HG03064 (cell line): ENCODE results near the gene HTR1D.

Experiments used
- ATAC-seq: cut with Tn5 transposase; IDR thresholded peaks from one replicate; pipeline ENCODE4 v1.9.1; 2021; ENCODE audit warnings: low read depth; ENCODE audit not compliant: unreplicated experiment

HTR1D gene

DNA sequence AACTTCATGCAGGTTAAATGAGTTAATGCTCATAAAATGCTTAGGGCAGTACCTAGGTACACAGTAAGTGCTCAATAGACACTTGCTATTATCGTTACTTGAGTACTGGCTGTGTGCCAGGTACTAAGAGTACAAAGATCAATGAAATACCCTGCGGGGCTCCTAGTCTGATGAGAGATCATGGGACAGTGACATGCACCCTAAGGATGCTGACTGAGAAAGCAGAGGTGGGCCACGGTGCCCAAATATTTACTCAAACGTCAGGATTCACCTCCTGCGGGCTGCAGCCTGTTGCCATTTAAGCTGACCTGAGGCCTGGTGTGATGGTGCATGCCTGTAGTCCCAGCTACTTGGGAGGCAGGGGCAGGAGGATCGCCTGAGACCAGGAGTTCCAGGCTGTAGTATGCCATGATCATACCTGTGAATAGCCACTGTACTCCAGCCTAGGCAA is 28.8 kb downstream of the HTR1D start:
- no peak for ATAC-seq

GRCh38 chr1:23187637-23188036 is 29.7 kb downstream of the HTR1D start:
- no peak for ATAC-seq

DNA sequence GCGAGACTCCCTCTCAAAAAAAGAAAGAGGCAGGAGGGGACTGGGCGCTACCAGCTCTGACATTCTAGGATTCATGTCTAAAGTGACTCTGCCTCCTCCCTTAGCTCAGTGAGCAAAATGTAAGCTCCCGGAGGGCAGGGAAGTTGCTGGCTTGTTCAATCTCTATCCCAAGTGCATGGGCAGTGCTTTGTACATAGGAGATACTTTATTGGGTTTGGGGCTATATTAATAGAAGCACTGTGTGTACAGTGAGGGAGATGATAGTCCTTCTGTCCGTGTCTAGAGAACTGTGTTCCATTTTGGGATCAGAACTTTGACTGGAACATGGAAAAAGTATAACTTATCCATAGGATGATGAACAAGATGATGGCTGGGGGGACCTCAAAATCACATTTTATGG is 31.9 kb downstream of the HTR1D start:
- ATAC-seq: no peak

GRCh38 chr1:23184212-23184934 is 32.9 kb downstream of the HTR1D start:
- no peak for ATAC-seq

- ATAC-seq: no peak
These were observed 37.4 kb downstream of the HTR1D start for GRCh38 chr1:23179862-23180261.

GRCh38 chr1:23178950-23179349 is 38.4 kb downstream of the HTR1D start:
- ATAC-seq: no peak

DNA sequence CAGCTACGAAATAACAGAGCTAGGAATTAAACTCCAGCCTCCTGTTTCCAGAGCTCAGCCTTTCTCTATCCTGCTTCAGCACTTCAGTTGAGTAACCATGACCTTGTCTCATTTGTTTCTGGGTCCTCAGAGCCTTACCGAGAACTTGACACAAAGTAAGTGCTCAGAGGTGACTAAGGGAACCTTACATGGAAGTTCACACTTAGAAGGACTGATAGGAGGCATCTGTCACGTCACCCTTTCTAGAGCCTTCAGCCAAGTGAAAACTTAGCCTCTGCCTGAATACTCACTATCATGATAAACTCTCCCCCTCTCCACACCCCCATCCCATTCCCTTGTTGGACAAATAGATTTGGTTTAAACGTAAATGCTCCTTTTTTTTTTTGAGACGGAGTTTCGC is 38.9 kb downstream of the HTR1D start:
- ATAC-seq: no peak

- ATAC-seq: no peak
These were observed 39.6 kb downstream of the HTR1D start for GRCh38 chr1:23177438-23178380.

DNA sequence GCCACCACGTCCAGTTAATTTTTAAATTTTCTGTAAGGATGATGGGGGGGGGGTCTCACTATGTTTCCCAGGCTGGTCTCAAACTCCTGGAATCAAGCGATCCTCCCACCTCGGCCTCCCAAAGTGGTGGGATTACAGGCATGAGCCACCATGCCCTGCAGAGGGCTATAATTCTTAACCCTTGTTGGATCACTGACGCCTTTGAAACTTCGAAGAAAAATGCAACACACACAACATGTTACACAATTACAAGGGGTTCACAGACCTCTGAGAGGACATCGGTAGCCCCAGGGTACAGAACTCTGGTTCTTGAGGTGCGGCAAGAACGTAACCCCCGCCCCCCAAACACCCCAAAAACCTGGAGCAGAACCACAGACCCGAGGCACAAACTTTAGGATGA is 40.3 kb downstream of the HTR1D start:
- no peak for ATAC-seq

- ATAC-seq: no peak
These were observed 42.7 kb downstream of the HTR1D start for GRCh38 chr1:23174426-23175110.

DNA sequence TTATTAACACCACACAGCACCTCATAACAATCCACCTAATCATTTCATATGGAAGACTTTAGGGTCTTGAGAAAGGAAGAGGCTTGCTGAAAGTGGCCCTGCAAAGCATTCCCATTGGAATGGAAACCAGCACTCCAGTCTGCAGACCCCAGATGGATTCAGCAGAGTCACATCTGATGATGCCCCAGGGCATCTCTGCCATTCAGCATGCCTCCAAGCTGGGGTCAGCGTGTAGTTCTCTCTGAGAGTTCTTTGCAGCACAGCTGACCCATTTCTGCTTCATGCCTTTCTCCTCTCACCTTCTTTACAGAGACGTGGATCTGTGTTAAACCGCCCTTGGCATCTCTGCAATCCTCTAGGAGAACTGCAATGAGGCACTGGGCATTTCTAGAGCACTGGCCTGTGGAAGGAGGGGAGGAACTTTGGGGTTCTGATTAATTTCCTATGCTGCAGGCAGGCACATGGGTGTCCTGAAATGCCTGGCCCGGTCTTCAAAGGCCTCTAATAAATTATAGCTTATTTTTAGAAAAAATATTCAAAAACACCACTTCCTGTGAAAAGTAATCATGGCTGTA is 46.0 kb downstream of the HTR1D start:
- ATAC-seq: no peak

GRCh38 chr1:23169727-23170335 is 47.5 kb downstream of the HTR1D start:
- no peak for ATAC-seq

DNA sequence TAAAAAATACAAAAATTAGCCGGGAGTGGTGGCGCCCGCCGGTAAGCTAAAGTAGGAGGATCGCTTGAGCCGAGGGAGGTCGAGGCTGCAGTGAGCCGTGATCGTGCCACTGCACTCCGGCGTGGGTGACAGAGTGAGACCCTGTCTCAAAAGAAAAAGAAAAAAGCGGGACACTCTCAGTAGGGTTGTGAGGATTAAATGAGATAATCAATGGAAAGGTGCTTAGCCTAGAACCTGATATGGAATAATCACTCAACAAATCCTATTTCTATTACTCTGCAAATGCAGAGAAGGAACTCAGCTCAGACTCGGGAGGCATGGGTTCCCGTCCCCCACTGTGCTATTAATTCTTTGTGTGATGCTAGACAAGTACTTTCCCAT is 48.1 kb downstream of the HTR1D start:
- ATAC-seq: no peak

DNA sequence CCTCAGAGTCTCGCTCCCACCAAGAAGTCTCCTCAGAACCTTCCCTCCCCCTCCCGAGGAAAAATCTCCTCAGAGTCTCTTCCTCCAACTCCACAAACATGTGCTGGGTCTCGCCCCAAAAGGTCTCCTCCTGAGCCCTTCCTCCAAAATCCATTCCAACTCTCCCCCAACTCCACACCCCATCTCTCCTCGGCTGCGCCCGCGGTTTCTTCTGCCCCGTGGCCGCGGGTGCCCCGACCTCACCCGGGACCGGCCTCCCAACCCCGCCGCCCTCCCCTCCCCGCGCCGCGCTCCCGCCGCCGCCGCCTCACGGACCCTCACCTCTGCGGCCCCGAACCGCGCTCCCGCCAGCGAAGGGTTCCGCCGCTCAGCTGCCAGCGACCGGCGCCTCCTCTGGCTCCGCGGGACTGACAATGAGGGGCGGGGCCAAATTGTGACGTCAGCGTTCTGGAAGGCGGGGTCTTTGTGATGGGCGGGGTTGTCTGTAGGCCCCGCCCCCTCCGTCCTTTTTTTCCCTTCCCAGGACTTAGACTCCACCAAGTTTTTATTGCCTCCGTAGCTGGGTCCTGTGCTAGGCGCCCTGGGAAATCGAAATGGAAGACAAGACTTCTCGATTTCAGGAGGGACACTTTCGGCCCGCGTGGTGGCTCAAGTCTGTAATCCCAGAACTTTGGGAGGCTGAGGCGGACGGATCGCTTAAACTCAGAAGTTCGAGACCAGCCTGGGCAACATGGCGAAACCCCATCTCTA is 48.7 kb downstream of the HTR1D start, which contains the start of gene LUZP1:
LUZP1 (minus strand) TSS at position 412 of the 750 bp plus-strand sequence.
- no peak for ATAC-seq

DNA sequence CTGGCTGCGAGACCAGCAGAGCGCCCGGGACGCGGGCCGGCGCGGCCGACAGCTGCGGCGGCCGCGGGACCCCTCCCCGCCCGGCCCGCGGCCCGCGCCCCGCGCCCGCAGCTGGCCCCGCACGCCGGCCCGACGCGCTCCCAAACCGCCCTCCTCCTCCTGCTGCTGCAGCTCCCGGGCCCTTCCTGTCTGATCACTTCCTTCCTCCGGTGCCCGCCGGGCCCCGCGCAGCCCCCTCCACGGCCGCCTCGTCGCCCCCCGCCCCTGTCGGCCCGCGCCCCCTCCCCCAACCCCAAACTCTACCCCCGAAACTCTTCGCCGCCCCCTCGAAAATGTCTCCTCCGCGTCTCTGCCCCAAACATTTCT is 49.2 kb downstream of the HTR1D start:
- no peak for ATAC-seq

DNA sequence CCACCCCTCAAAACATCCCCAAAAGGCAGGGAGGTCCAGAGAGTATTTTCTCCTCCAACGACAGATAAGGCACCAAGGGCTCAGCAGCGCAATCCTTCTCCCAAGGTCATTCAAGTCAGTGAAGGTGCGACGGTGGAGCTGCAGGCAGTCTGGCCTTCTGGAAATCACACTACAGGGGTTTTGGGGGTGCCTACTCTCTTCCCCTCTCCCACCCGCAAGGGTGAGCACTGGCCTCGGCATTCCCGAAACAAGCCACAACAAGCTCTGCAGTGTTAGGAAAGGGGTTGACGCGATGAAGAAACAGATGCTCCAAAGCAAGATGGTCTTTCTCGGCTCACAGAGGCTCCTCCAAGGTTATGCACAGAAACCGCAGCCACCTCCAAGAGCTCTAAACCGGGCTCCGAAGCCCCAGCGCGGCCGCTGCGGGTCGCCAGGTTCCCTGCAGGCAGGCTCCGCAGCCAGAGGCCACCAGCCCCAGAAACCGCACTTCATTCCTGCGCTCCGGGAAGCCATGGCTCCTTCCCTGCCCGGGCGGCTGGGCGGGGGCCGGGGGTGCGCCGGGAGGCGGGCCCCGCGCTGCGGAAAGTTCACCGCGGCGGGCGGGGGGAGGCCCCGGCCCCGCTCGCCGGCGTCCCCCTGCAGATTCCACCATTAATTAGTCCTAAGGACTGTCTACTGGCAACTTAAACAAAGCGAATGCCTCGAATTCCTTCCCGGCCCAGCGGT is 49.8 kb downstream of the HTR1D start:
- no peak for ATAC-seq

- ATAC-seq: no peak
These were observed 50.4 kb downstream of the HTR1D start for GRCh38 chr1:23166854-23167253.

GRCh38 chr1:23163395-23163794 is 53.9 kb downstream of the HTR1D start:
- ATAC-seq: no peak
